WI38 (cell line): ENCODE data around the gene FAM193A.
"Not testable (repeated sequence)": the region's sequence is repeated elsewhere in the genome, so short reads cannot be mapped to it uniquely, and the experiment has no call there.

Source experiments
- H3K4me3 ChIP-seq: 2 replicates; pipeline ENCODE4 v1.5.1; 2011; ENCODE audit warnings: low read depth, mild to moderate bottlenecking, control low read depth, low read length
- CTCF ChIP-seq: IDR thresholded peaks from 2 replicates; pipeline ENCODE4 v1.5.1; 2012; ENCODE audit warnings: low read depth, mild to moderate bottlenecking, control low read depth, low read length

Gene FAM193A

DNA sequence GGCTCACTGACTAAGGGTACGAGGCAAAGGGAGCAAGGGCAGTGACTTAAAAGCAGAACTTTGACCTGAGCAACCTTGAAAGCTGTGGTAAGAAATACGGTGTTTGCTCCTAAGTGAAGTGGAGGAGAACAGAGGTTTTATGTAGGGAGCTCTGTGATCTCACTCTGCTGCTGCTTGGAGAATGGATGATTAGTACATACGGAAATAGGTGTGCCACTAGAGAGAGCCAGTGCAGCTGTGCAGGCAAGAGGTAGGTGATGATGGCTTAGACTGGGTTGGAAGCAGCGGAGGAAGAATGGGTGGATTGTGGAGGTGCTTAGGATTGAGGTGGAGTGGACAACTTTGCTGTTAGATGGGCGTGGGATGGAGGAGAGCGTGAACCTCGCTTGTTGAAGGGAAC is 85.0 kb downstream of the FAM193A start:
- H3K4me3 ChIP-seq, result no peak overlapping the region
- no peak for TF ChIP-seq CTCF

DNA sequence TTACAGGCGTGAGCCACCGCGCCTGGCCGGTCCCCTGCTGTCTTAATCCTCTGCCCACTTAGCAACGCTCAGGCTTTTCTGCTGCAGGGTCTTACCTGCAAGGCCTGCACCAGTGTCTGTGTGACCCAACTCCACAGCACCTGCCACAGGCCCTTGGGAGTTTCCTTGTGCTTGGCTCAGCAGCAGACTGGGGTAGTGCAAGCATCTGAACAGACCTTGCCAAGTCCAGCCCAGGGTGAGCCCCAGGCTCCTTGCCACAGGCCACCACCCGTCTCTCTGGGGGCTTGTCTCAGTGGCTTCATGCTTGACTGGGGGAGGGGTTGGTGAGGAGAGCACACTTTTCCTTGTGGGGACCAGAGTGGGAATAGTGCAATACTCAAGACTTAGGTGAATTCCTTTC is 87.0 kb downstream of the FAM193A start:
- no peak for TF ChIP-seq CTCF
- no peak overlapping the region for H3K4me3 ChIP-seq

GRCh38 chr4:2624782-2625530 is 88.5 kb downstream of the FAM193A start:
- H3K4me3 ChIP-seq, result no peak overlapping the region
- TF ChIP-seq CTCF, result no peak

DNA sequence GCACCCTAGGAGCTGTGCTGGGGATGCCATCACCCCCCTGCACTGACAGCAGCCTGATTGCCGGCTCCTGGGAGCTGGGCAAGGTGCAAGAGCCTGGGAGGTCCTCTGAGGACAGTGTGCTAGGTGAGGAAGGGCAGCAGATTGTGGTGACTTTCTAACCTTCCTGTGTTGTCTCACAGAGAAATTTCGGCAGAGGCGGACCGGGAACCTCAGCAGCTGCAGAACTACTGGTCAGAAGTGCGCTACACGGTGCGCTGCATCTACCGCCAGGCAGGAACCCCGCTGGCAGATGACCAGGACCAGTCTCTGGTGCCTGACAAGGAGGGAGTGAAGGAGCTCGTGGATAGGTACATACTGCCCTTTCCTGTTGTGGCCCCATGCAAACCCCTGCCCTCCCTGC is 89.8 kb downstream of the FAM193A start:
- no peak for TF ChIP-seq CTCF
- H3K4me3 ChIP-seq, result no peak overlapping the region

DNA sequence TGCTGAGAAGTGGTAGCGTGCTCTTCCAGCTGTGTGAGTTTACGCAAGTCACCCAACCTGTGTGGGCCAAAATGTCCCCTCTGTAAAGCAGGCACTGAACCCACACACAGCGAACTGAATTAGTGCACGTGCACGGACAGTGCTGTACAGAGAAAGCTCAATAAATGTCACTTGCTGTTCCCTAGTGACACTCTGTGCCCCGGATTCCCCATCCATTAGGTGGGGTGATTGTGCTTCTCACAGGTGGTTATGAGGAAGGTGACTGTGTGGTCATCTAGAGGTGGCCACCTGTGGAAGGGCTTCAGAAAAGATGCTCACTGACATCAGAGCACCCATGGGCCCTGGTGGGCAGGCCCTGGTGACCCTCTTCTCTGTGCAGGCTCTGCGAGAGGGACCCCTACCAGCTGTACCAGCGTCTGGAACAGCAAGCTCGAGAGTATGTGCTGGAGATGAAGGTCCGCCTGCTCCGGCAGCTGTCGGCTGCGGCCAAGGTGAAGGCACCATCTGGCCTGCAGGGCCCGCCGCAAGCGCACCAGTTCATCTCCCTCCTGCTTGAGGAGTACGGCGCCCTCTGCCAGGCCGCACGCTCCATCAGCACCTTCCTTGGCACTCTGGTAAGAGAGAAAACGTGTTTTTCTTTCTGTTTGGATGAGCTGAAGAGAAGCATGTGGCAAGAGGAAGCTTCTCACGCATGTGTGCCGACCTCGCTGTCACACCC is 94.3 kb downstream of the FAM193A start:
- no peak for TF ChIP-seq CTCF
- no peak overlapping the region for H3K4me3 ChIP-seq

DNA sequence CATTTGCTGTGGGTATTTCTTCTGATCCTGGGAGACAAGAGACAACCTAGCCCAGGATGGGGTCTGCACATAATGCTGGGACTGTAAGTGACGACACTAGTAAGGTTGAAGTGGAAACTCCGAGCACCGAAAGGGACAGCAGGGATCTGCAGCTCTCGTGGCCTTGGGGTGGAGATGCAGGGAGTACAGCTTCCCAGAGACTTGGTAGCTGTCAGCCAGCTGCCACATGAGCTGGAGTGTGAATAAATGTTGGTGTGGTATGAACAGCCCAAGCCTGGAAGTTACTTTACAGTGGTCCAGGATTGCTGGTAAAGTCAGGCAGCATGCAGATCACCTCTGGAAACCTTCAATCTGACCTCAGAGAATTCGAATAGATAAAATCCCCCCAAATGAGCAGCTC is 97.6 kb downstream of the FAM193A start:
- no peak overlapping the region for H3K4me3 ChIP-seq
- no peak for TF ChIP-seq CTCF

DNA sequence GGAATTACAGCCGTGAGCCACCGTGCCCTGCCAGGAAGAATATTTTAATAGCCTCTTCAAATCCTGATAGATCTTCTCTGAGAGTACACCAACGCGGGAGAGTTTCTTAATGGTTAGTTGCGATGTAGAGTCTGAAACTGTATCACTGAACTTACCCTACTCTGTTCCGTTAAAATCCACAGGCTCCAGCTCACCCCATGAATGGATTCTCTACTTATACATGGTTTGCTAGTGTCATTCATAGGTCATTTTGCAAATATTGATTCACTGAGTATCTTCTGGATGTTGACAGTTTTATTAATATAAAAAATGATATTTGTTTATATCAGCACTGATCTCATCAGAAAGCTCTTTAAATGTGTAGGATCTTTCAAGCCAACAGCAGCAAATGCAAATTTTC is 99.9 kb downstream of the FAM193A start:
- no peak for TF ChIP-seq CTCF
- no peak overlapping the region for H3K4me3 ChIP-seq

DNA sequence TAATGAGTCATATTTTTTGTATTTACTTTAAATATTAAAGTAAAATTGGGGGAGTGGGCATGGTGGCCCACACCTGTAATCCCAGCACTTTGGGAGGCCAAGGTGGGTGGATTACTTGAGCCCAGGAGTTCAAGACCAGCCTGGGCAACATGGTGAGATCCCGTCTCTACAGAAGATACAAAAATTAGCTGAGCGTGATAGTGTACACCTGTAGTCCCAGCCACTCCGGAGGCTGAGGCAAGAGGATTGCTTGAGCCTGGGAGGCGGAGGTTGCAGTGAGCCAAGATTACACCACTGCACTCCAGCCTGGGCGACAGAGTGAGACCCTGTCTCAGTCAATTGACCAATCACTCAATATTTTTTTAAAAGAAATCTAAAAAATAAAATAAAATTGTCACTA is 100.5 kb downstream of the FAM193A start:
- not testable (repeated sequence) for H3K4me3 ChIP-seq
